Measurements from ENCODE around the gene NCK1. TPM values are rescaled to one million over a fixed set of nuclear protein-coding genes. Genes with fewer than 3 reads are reported as not detected.

Gene NCK1
- total and polyA plus RNA-seq, 2 of the 13 experiments (the other 11 are each of a cell fraction or from before 2014, with no cell fraction given) = 14.7 to 30.4 TPM

GRCh38 chr3:136861890-136862616 lies at the start of gene NCK1 (continued):
- TF ChIP-seq ARID5B (CRISPR knock-in tag; IDR thresholded peaks at IDR 0.05) (peak; percentile 52), BCL3 (CRISPR knock-in tag; IDR thresholded peaks at IDR 0.05) (peak; percentile 95), ZNF431 (CRISPR knock-in tag; IDR thresholded peaks at IDR 0.05; ENCODE audit: borderline replicate concordance, low read depth) (peak; percentile 90), ZNF652 (CRISPR knock-in tag; IDR thresholded peaks at IDR 0.05; ENCODE audit: borderline replicate concordance, low read depth) (no peak), ZNF33A (CRISPR knock-in tag; IDR thresholded peaks at IDR 0.05; ENCODE audit: borderline replicate concordance) (peak; percentile 83; the same call in 1 of the 2 replicates), MED13 (CRISPR knock-in tag; IDR thresholded peaks at IDR 0.05) (0 out of 2 replicates have a peak, but pooled peaks have one; percentile 37), SMAD1 (CRISPR knock-in tag; IDR thresholded peaks at IDR 0.05; ENCODE audit: borderline replicate concordance, low read depth) (0 out of 2 replicates have a peak, but pooled peaks have one; percentile 20), ELF1 (CRISPR knock-in tag; IDR thresholded peaks at IDR 0.05) (peak; percentile 44; the same call in 1 of the 2 replicates), ZNF746 (CRISPR knock-in tag; IDR thresholded peaks at IDR 0.05) (peak; percentile 61; the same call in 1 of the 2 replicates), ZEB1 (IDR thresholded peaks at IDR 0.05; ENCODE audit: insufficient replicate concordance, low read depth) (peak; percentile 47), ZNF510 (CRISPR knock-in tag; IDR thresholded peaks at IDR 0.05; ENCODE audit: low read depth) (peak; percentile 95)
- TF ChIP-seq, protein P1, sequence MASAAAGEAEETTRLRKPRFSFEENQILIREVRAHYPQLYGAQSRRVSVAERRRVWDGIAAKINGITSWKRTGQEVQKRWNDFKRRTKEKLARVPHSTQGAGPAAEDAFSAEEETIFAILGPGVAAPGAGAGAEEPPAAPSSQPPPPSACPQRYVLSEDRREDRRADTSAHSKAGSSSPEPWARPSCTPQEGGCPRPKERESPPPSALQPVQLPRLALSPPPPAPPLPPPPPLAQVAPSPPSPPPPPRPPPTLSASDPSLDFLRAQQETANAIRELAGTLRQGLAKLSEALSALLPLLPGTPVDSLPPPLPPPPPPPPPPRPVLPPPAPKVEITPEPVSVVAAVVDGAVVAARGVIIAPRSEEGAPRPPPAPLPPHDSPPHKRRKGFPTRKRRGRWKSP (CRISPR knock-in tag; IDR thresholded peaks at IDR 0.05) = peak; percentile 95
- TF ChIP-seq, protein P2, sequence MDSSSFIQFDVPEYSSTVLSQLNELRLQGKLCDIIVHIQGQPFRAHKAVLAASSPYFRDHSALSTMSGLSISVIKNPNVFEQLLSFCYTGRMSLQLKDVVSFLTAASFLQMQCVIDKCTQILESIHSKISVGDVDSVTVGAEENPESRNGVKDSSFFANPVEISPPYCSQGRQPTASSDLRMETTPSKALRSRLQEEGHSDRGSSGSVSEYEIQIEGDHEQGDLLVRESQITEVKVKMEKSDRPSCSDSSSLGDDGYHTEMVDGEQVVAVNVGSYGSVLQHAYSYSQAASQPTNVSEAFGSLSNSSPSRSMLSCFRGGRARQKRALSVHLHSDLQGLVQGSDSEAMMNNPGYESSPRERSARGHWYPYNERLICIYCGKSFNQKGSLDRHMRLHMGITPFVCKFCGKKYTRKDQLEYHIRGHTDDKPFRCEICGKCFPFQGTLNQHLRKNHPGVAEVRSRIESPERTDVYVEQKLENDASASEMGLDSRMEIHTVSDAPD (CRISPR knock-in tag; IDR thresholded peaks at IDR 0.05) = peak; percentile 72; the same call in 1 of the 2 replicates
- TF ChIP-seq, protein P3, sequence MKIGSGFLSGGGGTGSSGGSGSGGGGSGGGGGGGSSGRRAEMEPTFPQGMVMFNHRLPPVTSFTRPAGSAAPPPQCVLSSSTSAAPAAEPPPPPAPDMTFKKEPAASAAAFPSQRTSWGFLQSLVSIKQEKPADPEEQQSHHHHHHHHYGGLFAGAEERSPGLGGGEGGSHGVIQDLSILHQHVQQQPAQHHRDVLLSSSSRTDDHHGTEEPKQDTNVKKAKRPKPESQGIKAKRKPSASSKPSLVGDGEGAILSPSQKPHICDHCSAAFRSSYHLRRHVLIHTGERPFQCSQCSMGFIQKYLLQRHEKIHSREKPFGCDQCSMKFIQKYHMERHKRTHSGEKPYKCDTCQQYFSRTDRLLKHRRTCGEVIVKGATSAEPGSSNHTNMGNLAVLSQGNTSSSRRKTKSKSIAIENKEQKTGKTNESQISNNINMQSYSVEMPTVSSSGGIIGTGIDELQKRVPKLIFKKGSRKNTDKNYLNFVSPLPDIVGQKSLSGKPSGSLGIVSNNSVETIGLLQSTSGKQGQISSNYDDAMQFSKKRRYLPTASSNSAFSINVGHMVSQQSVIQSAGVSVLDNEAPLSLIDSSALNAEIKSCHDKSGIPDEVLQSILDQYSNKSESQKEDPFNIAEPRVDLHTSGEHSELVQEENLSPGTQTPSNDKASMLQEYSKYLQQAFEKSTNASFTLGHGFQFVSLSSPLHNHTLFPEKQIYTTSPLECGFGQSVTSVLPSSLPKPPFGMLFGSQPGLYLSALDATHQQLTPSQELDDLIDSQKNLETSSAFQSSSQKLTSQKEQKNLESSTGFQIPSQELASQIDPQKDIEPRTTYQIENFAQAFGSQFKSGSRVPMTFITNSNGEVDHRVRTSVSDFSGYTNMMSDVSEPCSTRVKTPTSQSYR (CRISPR knock-in tag; IDR thresholded peaks at IDR 0.05; ENCODE audit: borderline replicate concordance) = peak; percentile 47; the same call in 1 of the 2 replicates
- TF ChIP-seq, protein P4, sequence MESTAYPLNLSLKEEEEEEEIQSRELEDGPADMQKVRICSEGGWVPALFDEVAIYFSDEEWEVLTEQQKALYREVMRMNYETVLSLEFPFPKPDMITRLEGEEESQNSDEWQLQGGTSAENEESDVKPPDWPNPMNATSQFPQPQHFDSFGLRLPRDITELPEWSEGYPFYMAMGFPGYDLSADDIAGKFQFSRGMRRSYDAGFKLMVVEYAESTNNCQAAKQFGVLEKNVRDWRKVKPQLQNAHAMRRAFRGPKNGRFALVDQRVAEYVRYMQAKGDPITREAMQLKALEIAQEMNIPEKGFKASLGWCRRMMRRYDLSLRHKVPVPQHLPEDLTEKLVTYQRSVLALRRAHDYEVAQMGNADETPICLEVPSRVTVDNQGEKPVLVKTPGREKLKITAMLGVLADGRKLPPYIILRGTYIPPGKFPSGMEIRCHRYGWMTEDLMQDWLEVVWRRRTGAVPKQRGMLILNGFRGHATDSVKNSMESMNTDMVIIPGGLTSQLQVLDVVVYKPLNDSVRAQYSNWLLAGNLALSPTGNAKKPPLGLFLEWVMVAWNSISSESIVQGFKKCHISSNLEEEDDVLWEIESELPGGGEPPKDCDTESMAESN (CRISPR knock-in tag; conservative IDR thresholded peaks at IDR 0.05) = peak; percentile 85
